Esophagus squamous epithelium (tissue), 5 donors: ENCODE measurements around the gene EMSY. TPM values are rescaled to one million over a fixed set of nuclear protein-coding genes. Genes with fewer than 3 reads are reported as not detected.

Experiments used
- DNase-seq: peaks from one replicate; lab custom pipeline; 2025; lab: John Stamatoyannopoulos, UW
- H3K27ac ChIP-seq, 4 donors: fragments of 200-600 bp; sonication (generic); one replicate each; pipeline ENCODE4 v1.5.1; 2016 to 2019; ENCODE audit warnings: mild to moderate bottlenecking in 1 of 4
- H3K27me3 ChIP-seq, 4 donors: fragments of 200-600 bp; sonication (generic); 1 replicate in 3 of 4; 2 replicates in 1 of 4; pipeline versions ENCODE4 v1.5.1 to v1.6.0; 2017 to 2021; ENCODE audit warnings: antibody characterized with exemption in 1 of 4
- H3K36me3 ChIP-seq, 3 donors: fragments of 200-600 bp; sonication (generic); one replicate each; pipeline ENCODE4 v1.5.1; 2016 to 2019
- H3K4me1 ChIP-seq, 3 donors: fragments of 200-600 bp; sonication (generic); one replicate each; pipeline ENCODE4 v1.5.1; 2017 to 2019
- H3K4me3 ChIP-seq, 4 donors: fragments of 200-600 bp; sonication (generic); 1 replicate in 3 of 4; 2 replicates in 1 of 4; pipeline ENCODE4 v1.5.1; 2016 to 2019; ENCODE audit warnings: mild to moderate bottlenecking in 2 of 4, moderate library complexity in 1 of 4
- H3K9me3 ChIP-seq, 3 donors: fragments of 200-600 bp; sonication (generic); one replicate each; pipeline ENCODE4 v1.5.1; 2016 to 2019
- POLR2A ChIP-seq, 4 donors: fragments of 450-650 bp; IDR thresholded peaks; one replicate each; pipeline ENCODE4 v1.6.1; 2017; ENCODE audit warnings: antibody characterized with exemption in 4 of 4, mild to moderate bottlenecking in 4 of 4, moderate library complexity in 3 of 4
- WGBS, 2 donors: methylation state at CpG; one replicate each; pipeline ENCODE4 v1.1.5; 2018; 5-methylcytosine and 5-hydroxymethylcytosine counted together
- intact Hi-C: fragments of 100-400 bp; cut with DNase I; formaldehyde crosslinking; loops from one replicate; pipeline ENCODE4 v1.15.0; 2022
- total RNA-seq, 4 donors: library from RNA; depleted of rRNA; stranded (reverse); fragments of >200 nt; gene quantifications; one replicate each; pipeline ENCODE4 v1.1.0, GENCODE V29; 2016
- TF ChIP-seq, protein P1 (sequence below), 6 experiments: fragments of 450-650 bp in 4 of 6; fragments of 200-600 bp in 2 of 6; sonication (generic) in 2 of 6; IDR thresholded peaks; one replicate each; pipeline ENCODE4 v1.5.1; 2016 to 2019; ENCODE audit warnings: antibody characterized with exemption in 6 of 6, mild to moderate bottlenecking in 4 of 6, moderate library complexity in 4 of 6
- donor health status: DM: yes; HTN: yes; CAD: no.

EMSY gene
- total RNA-seq, 4 donors from 2014 or later, result 10.0 to 31.0 (median 22.3) TPM

DNA sequence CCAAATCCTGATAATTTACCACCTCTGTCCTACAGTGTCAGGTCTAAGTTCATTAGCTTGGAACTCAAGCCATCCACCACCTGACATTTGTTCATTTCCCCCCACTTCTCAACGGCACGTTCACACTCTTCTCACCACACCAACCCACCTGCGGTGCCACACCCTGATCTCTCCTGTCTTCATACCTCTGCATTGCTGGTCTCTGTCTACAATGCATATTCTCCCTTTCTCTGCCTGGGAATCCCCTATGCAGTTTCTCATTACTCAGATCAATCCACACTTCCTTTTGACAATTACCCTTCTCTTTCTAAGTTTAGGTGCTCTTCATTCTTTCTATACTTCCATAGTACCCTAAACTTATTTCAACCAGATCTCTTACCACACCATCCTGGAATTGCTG, 20.4 kb upstream of the EMSY start:
- no peak for DNase-seq
- H3K36me3 ChIP-seq, result no peaks in the 10 kb centered on the region
- TF ChIP-seq POLR2A (IDR thresholded peaks at IDR 0.05), result no peak
- TF ChIP-seq, protein P1, sequence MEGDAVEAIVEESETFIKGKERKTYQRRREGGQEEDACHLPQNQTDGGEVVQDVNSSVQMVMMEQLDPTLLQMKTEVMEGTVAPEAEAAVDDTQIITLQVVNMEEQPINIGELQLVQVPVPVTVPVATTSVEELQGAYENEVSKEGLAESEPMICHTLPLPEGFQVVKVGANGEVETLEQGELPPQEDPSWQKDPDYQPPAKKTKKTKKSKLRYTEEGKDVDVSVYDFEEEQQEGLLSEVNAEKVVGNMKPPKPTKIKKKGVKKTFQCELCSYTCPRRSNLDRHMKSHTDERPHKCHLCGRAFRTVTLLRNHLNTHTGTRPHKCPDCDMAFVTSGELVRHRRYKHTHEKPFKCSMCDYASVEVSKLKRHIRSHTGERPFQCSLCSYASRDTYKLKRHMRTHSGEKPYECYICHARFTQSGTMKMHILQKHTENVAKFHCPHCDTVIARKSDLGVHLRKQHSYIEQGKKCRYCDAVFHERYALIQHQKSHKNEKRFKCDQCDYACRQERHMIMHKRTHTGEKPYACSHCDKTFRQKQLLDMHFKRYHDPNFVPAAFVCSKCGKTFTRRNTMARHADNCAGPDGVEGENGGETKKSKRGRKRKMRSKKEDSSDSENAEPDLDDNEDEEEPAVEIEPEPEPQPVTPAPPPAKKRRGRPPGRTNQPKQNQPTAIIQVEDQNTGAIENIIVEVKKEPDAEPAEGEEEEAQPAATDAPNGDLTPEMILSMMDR (IDR thresholded peaks at IDR 0.05), result no peak
- H3K4me3 ChIP-seq, result no peak overlapping the region
- no peak overlapping the region for H3K27ac ChIP-seq
- H3K4me1 ChIP-seq, result no peaks in the 10 kb centered on the region
- intact Hi-C loops, result no loop called here
- H3K27me3 ChIP-seq, result peaks cover 0 to 36% (median 0%) of the 10 kb centered on the region in 4 donors
- no peaks in the 10 kb centered on the region for H3K9me3 ChIP-seq
- WGBS, 2 donors, result 36 to 38% methylated on average over 3 of the region's 3 CpGs

DNA sequence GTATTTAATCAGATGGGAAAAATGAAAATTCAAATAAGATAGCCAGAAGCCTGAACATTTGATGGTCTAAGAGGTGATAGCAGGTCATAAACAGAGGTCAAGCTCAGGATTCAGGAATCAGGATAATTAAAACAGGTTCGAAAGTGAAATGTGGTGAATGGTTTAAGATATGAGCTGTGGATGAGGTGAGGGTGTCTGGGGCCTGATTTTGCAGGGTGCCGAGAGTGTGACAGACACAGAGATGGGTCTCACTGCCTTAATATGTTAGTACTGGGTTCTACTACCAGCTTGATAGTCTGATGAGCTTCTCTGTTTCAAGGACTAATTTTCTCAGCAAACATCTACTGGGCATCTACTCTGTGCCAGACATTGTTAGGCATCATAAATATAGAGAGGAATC, 19.9 kb upstream of the EMSY start:
- H3K36me3 ChIP-seq, result no peaks in the 10 kb centered on the region
- intact Hi-C loops, result no loop called here
- no peak overlapping the region for H3K4me3 ChIP-seq
- H3K9me3 ChIP-seq, result no peaks in the 10 kb centered on the region
- no peak overlapping the region for H3K27ac ChIP-seq
- WGBS, 2 donors, result 87 to 92% methylated on average over 2 of the region's 2 CpGs
- peaks cover 0 to 33% (median 0%) of the 10 kb centered on the region in 4 donors for H3K27me3 ChIP-seq
- no peak for TF ChIP-seq POLR2A (IDR thresholded peaks at IDR 0.05)
- TF ChIP-seq, protein P1 (IDR thresholded peaks at IDR 0.05), result no peak
- no peaks in the 10 kb centered on the region for H3K4me1 ChIP-seq
- no peak for DNase-seq

DNA sequence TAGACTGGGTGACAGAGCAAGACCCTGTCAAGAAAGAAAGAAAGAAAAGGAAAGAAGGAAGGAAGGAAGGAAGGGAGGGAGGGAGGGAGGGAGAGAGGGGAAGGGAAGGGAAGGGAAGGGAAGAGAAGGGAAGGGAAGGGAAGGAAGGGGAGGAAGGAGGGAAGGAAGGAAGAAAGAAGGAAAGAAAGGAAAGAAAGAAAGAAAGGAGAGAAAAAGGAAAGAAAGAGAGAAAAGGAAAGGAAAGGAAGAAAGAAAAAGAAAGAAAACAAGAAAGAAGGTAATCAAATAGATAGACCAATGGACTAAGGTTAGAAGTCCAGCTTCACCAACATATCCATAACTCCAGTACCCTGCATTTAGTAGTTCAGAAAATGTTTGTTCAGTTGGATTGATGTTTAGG, 18.2 kb upstream of the EMSY start:
- Histone ChIP-seq H3K4me3 (no peak overlapping the region), H3K27me3 (peaks cover 0 to 33% (median 0%) of the 10 kb centered on the region in 4 donors), H3K4me1 (no peaks in the 10 kb centered on the region), H3K27ac (no peak overlapping the region), H3K9me3 (no peaks in the 10 kb centered on the region), H3K36me3 (no peaks in the 10 kb centered on the region)
- DNase-seq, result no peak
- intact Hi-C loops, result no loop called here
- TF ChIP-seq POLR2A (IDR thresholded peaks at IDR 0.05), result no peak
- TF ChIP-seq, protein P1 (IDR thresholded peaks at IDR 0.05), result no peak

DNA sequence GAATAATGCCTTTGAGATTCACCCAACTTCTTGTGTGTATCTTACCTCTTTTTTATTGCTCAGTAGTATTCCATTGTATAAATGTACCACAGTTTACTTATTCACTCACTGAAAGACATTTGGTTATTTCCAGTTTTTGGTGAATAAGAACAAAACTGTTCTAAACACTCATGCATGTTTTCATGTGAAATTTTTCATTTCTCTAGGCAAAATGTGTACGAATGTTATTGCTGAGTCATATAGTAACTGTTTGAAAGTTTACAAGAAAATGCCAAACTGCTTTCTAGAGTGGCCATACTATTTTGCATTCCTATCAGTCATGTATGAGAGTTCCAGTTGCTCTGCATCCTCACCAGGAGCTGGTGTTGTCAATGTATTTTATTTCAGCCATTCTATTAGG, 8.8 kb upstream of the EMSY start:
- Histone ChIP-seq H3K9me3 (no peaks in the 10 kb centered on the region), H3K4me1 (no peaks in the 10 kb centered on the region), H3K36me3 (no peaks in the 10 kb centered on the region), H3K4me3 (no peak overlapping the region), H3K27ac (no peak overlapping the region), H3K27me3 (no peaks in the 10 kb centered on the region)
- TF ChIP-seq, protein P1 (IDR thresholded peaks at IDR 0.05), result no peak
- no peak for TF ChIP-seq POLR2A (IDR thresholded peaks at IDR 0.05)
- WGBS, 2 donors, result 70 to 75% methylated on average over 1 of the region's 1 CpG
- intact Hi-C loops, result no loop called here
- DNase-seq, result no peak

DNA sequence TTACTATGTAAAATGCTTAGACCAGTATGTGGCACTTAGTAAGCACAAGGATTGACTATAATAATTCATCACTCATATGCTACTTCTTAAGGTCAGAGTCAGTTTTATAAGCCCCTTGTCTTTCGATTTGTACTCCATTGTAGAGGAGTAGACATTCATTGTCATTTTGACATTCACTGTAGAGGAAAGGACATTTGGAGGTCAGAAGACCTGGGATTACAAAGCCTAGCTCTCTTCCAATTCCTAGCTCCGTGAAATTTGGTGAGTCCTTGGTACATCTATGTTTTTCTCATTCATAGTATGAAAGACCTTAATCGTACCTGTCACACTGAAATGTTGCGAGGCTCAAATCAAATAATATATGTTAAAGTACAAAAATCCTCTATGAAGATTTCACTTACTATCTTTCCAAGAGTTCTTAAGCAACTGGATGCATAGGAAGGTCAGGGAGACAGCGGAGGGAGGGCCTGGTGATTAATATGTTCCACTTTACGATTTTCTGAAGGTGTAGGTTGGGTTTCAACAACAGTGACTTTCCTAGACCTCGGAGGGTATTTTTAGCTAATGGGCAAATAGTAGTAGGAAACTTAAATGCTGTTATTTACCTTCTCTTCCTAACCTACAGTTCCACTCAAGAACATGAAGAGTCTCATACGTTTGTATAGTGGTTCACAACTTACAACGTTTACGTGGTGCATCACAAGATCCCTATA, 1.4 kb upstream of the EMSY start:
- Histone ChIP-seq H3K4me3 (peak overlapping the region; percentile 59 to 98 (median 93)), H3K36me3 (peaks cover 0 to 18% (median 0%) of the 10 kb centered on the region in 3 donors), H3K27ac (peak overlapping the region in 3 of 4 donors; percentile 86 to 97 (median 94)), H3K9me3 (no peaks in the 10 kb centered on the region), H3K27me3 (no peaks in the 10 kb centered on the region), H3K4me1 (peaks cover 6 to 30% (median 15%) of the 10 kb centered on the region in 3 donors)
- intact Hi-C loops, result no loop called here
- 36 to 38% methylated on average over 10 of the region's 10 CpGs for WGBS, 2 donors
- no peak for TF ChIP-seq POLR2A (IDR thresholded peaks at IDR 0.05)
- TF ChIP-seq, protein P1 (IDR thresholded peaks at IDR 0.05), result no peak
- no peak for DNase-seq
